Panc1 (cell line): ENCODE measurements around the gene NAGS.

Experiments
- CTCF ChIP-seq: fragments of 450-650 bp; IDR thresholded peaks from 2 replicates; pipeline ENCODE4 v1.5.1; 2017; ENCODE audit warnings: mild to moderate bottlenecking
- POLR2AphosphoS5 ChIP-seq: IDR thresholded peaks from 2 replicates; pipeline ENCODE4 v1.6.1; 2012; ENCODE audit warnings: mild to moderate bottlenecking, low read depth, low read length, moderate library complexity
- REST ChIP-seq, 2 experiments: IDR thresholded peaks; 2 replicates each; pipeline ENCODE4 v1.6.1; 2011 to 2012; ENCODE audit warnings: low read depth in 2 of 2, control low read depth in 1 of 2, low read length in 1 of 2, mild to moderate bottlenecking in 1 of 2, moderate library complexity in 1 of 2; ENCODE audit not compliant: insufficient read depth in 1 of 2
- TCF7L2 ChIP-seq: IDR thresholded peaks from 2 replicates; pipeline ENCODE4 v1.6.1; 2011; ENCODE audit warnings: mild to moderate bottlenecking, low read depth, low read length, inconsistent platforms

DNA sequence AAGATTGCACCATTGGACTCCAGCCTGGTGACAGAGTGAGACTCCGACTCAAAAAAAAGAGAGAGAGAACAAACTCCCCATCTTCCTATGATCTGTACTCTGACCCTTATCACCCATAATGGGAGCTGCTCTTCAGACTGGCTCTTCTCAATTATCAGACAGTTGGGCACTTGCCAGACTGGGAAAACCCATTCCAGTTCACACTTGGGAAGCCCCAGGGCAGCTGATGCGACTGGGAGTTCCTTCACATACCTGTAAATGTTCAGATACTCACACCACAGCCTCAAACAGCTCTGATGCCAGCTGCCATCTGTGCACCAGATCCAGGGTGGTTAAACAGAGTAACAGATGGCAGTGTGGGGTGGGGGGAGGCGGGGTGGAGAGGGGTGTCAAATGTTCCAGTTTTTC is 34.2 kb downstream of the NAGS start:
- TF ChIP-seq CTCF (no peak), REST (IDR thresholded peaks at IDR 0.05; ENCODE audit: insufficient read depth in 1 of 2, low read depth in 2 of 2, low read length in 1 of 2) (no peak), TCF7L2 (no peak), POLR2AphosphoS5 (no peak)
